GM21515 (cell line): ENCODE data around the gene CCNT1.
A peak's percentile ranks its signal among the peaks of the same experiment; 100 is the strongest.
"Not testable (repeated sequence)": the region's sequence is repeated elsewhere in the genome, so short reads cannot be mapped to it uniquely, and the experiment has no call there.

Experiments used
- ATAC-seq: cut with Tn5 transposase; IDR thresholded peaks from one replicate; pipeline ENCODE4 v1.9.1; 2021; ENCODE audit not compliant: unreplicated experiment

The CCNT1 gene

DNA sequence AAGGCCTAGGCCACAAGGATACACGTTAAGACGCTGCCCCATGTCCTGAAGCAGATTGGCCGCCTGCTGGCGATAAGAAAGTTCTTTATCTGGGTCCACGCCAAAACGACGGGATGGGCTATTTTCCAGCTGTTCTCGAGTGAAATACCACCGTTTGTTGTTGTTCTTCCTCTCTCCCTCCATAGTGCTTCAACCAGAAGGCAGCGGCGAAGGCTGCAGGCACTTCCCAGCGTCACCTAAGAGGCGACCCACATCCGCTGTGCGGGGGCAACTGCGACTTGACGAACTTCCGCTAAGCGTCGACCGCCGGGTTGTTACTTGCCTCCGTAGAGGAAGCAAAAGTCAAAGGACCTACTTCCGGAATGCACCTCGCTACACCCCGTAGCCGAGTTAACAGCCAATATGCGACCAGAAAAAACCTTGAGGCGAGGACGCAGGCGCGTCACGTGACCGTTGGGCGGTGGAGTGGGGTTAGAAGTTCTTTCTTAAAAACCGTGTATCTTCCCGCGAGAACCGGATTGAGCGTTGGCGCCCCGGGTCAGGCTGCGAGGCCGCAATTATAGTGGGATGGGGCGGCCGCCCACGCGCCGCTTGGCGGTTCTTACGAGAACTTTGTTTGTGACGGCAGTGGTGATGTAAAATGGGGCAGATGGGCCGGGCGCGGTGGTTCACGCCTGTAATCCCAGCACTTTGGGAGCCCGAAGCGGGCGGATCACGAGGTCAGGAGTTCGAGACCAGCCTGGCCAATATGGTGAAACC, at the start of gene CCNT1:
TSS of gene CCNT1 (minus strand) at position 215 of the 759 bp plus-strand sequence. CDS start at position 183, 32 bp downstream.
- peak; percentile 95 for ATAC-seq

- no peak for ATAC-seq
These were observed 49.3 kb upstream of the CCNT1 start for GRCh38 chr12:48765753-48766162.

- no peak for ATAC-seq
These were observed 48.0 kb upstream of the CCNT1 start for GRCh38 chr12:48764521-48764920.

DNA sequence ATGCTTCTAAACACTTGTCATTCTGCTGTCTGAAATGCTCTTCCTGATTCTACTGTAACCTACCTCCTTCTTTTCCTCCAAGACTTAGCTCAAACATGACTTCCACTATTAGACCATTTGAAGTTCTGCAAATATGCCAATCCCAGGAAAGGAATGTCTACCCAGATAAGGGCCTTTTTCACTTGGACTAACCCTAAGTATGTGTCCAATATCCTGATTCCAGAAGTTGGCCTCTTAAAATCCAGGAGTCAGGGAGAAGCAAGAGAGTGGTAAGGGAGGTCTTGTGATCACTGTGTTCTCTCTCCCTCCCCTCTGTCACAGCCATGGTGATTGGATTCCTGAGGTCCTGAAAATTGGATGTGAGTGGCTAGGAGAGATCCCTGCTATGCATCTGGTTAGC, 42.2 kb upstream of the CCNT1 start:
- no peak for ATAC-seq

DNA sequence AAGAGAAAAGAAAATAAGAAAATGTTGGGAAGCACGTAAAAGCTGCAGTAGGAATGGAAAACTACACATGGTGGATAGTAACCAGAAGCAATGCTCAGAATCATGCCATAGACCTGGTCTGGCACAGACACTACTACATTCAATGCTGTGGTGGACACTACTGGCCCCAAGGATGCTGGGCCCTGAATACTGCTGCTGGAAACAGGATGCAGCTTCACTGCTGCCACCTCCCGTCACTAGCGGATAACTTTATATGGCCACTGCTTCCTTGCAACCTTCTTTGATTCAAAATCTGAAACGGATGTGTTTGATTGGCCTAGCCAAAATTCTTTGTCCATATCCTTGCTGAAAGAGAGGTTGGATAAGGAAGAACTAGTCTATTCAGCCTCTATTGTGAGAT, 41.7 kb upstream of the CCNT1 start:
- no peak for ATAC-seq

- no peak for ATAC-seq
These were observed 34.4 kb upstream of the CCNT1 start for GRCh38 chr12:48750769-48751356.

DNA sequence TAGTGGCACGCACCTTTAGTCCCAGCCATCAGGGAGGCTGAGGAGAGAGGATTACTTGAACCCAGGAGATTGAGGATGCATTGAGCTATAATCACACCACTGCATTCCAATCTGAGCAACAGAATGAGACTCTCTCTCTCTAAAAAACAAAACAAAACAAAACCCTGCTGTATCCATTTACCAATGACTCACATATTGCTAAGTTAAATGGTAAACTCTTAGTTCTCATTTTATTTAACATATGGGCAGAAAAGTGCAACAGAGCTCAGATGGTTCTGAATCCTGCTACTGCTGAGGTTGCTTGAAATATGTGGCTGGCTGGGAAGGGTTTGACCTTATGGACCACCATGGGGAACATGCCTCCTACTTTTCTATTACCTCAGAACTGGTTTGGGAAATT, 33.7 kb upstream of the CCNT1 start:
- ATAC-seq = no peak

- no peak for ATAC-seq
These were observed 27.9 kb upstream of the CCNT1 start for GRCh38 chr12:48744251-48745008.

- no peak for ATAC-seq
These were observed 23.2 kb upstream of the CCNT1 start for GRCh38 chr12:48739618-48740269.

- no peak for ATAC-seq
These were observed 19.9 kb upstream of the CCNT1 start for GRCh38 chr12:48736456-48736855.

DNA sequence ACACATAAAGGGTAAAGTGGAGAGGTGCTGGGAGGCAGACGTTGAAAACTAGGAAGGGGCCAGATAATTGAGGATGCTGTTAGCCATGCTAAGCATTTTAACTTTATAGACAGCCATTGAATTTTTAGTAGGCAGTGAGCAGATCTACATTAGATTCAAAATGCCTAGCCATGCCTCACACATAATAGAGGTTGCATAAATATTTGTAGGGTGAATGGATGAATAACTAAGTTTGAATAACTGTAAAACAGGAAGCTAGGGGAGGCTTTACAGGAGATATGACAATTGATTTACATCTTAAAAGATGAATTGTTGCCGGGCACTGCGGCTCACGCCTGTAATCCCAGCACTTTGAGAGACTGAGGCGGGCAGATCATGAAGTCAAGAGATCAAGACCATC, 12.3 kb upstream of the CCNT1 start:
- ATAC-seq = no peak

DNA sequence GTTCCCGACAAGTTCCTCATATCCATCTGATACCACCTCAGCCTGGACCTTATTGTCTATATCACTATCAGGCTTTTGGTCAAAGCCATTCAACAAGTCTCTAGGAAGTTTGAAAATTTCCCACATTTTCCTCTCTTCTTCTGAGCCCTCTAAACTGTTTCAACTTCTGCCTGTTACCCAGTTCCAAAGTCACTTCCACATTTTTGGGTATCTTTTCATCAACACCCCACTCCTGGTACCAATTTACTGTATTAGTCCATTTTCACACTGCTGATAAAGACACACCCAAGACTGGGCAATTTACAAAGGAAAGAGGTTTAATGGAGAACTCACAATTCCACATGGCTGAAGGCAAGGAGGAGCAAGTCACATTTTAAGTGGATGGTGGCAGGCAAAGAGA, 4.2 kb upstream of the CCNT1 start:
- ATAC-seq = not testable (repeated sequence)

DNA sequence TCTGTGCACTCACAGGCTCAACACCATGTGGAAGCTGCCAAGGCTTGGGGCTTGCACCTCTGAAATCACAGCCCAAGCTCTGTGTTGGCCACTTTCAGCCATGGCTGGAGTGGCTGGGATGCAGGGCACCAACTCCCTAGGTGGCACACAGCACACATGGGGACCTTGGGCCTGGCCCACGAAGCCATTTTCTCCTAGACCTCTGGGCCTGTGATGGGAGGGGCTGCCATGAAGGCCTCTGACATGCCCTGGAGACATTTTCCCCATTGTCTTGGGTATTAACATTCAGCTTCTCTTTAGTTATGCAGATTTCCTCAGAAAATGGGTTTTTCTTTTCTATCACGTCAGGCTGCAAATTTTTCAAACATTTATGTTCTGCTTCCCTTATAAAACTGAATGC, 3.7 kb upstream of the CCNT1 start:
- not testable (repeated sequence) for ATAC-seq

DNA sequence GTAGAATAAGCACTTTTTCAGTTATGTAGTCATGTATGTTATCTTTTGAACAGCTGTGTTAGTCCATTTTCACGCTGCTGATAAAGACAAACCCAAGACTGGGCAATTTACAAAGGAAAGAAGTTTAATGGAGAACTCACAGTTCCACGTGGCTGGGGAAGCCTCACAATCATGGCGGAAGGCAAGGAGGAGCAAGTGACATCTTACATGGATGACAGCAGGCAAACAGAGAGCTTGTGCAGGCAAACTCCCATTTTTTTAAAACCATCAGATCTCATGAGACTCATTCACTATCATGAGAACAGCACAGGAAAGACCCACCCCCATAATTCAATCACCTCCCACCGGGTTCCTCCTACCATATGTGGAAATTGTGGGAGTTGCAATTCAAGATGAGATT, 2.5 kb upstream of the CCNT1 start:
- not testable (repeated sequence) for ATAC-seq

DNA sequence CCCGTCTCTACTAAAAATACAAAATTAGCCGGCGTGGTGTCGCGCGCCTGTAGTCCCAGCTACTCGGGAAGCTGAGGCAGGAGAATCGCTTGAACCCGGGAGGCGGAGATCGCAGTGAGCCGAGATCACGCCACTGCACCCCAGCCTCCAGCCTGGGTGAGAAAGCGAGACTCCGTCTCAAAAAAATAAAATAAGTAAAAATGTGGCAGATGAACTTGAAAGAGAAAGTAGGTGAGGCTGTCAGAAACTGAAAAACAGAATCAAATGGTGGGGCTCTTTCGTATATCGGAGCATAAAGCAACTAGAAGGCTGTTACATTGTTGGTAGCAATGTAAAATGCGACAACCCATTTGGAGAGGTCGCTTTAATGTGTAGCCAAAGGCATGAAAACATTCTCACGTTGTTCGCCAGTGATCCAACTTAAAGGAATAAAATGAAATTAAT, 767 bp upstream of the CCNT1 start:
- no peak for ATAC-seq

DNA sequence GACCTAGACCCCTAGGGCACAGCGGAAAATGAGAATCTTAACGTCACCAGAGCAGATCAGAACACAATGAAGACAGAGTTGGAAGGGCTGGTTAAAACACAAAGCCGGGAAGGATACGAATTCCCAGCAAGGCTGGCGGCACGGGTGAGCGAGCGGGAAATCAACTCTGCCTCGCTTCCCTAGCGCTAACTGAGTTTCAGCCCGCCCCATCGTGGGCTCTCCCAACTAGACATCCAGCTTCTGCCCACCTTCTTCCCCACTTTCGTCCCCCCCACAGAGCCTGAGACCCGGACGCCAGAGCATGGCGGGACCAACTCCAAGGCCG, 377 bp downstream of the CCNT1 start:
- no peak for ATAC-seq

DNA sequence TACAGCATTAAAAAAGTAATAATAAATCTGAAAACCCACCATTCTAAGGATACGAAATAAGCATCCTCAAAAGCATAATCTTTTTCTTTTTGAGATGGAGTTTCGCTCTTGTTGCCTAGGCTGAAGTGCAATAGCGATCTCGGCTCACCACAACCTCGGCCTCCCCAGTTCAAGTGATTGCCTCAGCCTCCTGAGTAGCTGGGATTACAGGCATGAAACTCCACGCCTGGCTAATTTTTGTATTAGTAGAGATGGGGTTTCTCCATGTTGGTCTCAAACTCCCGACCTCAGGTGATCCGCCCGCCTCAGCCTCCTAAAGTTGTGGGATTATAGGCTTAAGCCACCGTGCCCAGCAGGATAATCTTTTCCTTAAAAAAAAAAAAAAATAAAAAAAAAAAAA, 4.3 kb downstream of the CCNT1 start:
- ATAC-seq = no peak

GRCh38 chr12:48698822-48699221, 17.7 kb downstream of the CCNT1 start:
- not testable (repeated sequence) for ATAC-seq

DNA sequence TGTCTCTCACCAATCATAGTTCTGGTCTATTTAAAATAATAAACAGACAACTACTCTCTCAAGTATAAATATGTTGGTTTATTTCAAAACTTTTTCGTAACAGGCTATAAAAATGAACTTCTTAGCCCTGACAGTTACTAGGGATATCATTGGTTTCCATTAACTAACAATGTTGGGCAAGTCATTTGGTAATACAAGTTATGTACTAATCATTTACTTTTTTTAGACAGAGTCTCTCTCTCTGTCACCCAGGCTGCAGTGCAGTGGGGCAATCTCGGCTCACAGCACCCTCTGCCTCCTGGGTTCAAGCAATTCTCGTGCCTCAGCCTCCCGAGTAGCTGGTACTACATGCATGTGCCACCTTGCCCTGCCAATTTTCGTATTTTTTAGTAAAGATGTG, 19.9 kb downstream of the CCNT1 start:
- no peak for ATAC-seq

DNA sequence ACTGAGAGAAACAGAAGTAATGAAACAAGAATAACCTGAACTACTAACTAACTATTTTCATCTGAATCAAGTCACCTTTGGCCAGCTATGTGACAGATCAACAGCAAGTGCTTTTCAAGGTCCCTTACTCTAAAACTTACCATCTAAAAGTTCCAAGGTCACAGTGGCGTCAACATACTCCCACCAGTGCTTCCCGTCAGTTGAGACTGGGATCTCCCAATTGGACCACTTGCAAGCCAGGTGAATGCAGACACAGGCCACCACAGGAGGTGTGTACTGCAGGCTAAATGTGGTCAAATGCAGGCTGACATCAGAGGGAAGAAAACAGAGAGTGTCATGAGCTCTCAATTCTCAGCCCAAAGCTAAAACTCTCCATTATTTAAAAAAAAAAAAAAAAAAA, 20.6 kb downstream of the CCNT1 start:
- ATAC-seq = no peak

DNA sequence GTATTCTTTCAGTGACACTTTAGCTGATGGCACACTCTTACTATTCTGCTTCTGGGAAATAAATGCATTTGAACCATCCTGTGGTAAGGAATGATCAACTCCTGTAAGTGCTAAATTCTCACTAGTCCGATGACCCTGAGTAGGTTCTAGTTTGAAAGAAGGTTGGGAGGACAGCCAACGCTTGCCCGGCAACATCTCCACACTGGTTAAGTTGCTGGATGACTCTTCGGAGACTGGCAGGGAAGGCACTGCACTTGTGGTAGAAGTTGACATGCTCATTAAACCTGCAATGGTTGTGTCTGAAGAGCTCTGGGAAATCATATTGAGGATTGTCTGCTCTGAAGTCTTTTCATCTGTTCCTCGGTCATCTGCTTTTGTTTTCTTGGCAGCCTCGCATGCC, 22.5 kb downstream of the CCNT1 start:
- ATAC-seq = no peak

DNA sequence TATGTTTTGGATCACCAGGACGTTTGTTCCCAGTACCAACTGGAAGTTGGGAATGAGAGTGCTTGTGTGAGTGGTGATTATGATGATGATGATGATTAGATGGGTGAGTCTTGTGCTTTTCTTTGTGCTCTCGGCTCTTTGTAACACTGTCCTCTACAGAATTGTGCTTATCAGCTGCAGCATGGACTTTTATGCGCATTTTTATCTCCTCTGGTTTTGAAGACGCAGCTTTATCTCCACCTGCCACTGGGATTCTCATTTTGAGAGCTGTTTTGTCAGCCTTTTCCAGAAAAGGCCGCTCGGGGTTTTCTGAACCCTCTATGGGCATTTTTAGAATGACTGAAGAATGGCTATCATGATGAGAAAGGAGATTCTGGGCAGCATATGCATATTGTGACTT, 22.9 kb downstream of the CCNT1 start:
- no peak for ATAC-seq
